ENCODE data around the gene CTSD. TPM values are rescaled to one million over a fixed set of nuclear protein-coding genes. Genes with fewer than 3 reads are reported as not detected.

CTSD gene
- polyA plus RNA-seq, 1 experiment = 206 TPM

DNA sequence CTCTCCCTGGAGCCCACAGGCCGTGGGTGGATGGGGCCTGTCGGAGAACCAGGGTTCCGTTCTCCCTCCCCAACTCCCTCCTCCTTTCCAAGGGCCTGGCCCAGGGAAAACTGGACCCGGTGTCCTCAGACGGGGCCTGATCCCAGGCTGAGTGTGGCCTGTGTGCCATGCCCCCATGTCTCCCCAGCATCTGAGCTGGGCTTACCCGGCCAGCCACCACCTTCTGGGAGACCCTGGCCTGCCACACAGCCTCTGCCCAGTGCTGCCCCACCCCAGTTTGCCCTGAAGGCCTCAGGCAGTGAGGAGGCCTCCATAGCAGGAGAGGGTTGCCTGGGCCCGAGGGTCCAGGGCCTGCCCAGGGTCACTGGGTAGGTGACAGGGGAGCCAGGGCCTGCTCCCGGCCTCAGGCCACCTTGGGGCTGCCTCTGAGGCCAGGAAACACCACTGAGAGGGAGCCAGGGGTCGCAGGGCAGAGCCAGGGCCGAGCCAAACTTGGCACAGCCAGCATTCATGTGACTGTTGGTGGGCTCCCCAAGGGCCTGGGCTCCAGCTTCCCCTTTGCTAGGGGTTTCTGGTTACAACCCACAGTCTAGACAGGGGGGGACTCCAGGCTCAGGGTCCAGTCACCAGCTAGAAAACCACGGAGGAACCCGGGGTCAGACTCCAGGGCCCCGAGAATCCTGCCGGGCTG lies 12.7 kb downstream of the CTSD start:
- POLR2A ChIA-PET = no interaction called here
- peaks cover 5% of the 10 kb centered on the region; the same call in 1 of the 2 replicates for H3K27me3 ChIP-seq (ENCODE audit: control insufficient read depth, insufficient read depth, low read length)
- TF ChIP-seq, protein P1, sequence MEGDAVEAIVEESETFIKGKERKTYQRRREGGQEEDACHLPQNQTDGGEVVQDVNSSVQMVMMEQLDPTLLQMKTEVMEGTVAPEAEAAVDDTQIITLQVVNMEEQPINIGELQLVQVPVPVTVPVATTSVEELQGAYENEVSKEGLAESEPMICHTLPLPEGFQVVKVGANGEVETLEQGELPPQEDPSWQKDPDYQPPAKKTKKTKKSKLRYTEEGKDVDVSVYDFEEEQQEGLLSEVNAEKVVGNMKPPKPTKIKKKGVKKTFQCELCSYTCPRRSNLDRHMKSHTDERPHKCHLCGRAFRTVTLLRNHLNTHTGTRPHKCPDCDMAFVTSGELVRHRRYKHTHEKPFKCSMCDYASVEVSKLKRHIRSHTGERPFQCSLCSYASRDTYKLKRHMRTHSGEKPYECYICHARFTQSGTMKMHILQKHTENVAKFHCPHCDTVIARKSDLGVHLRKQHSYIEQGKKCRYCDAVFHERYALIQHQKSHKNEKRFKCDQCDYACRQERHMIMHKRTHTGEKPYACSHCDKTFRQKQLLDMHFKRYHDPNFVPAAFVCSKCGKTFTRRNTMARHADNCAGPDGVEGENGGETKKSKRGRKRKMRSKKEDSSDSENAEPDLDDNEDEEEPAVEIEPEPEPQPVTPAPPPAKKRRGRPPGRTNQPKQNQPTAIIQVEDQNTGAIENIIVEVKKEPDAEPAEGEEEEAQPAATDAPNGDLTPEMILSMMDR (IDR thresholded peaks at IDR 0.05; ENCODE audit: insufficient read depth, low read depth, low read length) = no peak
- no peak for DNase-seq (ENCODE audit: low read depth)
- no peak overlapping the region for H3K4me3 ChIP-seq (ENCODE audit: low read depth, low read length)
- H3K36me3 ChIP-seq (ENCODE audit: control insufficient read depth, insufficient read depth, low read length) = peaks cover 9% of the 10 kb centered on the region
- CTCF ChIA-PET = interaction anchor here (0.8 to 2.0 kb wide), 3 partner anchors 57 to 82 kb away, joined by 3 to 6 read pairs (median 3); no protein-coding TSS in a partner anchor

DNA sequence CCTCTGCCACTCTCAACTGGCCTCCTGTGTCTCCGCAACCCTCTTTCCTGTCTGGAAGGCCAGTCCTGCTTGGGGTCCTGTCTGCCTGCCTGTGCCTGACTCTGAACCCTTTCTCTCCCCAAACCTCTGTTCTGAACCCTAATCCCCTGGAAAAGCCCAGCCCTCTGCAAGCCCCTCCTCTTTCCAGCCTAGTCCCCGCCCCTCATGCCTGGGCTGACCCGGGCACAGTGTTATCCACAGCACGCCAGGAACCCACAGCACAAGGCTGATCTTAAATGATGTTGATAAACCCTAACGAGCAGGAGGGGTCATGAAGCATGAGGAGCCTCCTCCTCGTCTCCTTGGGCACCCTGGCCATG lies 13.3 kb downstream of the CTSD start, which contains the start of gene IFITM10:
TSS of gene IFITM10 (minus strand) at position 115 of the 359 bp plus-strand sequence. CDS start 153 bp downstream, outside the sequence.
- ChIA-PET CTCF (interaction anchor here (0.8 to 1.2 kb wide), 3 partner anchors 56 to 82 kb away, joined by 3 read pairs; no protein-coding TSS in a partner anchor), POLR2A (interaction anchor here (0.6 kb wide), 1 partner anchor 33 kb away, joined by 3 read pairs; no protein-coding TSS in a partner anchor)
- H3K36me3 ChIP-seq (ENCODE audit: control insufficient read depth, insufficient read depth, low read length) = peaks cover 6% of the 10 kb centered on the region
- DNase-seq (ENCODE audit: low read depth) = no peak
- TF ChIP-seq, protein P1 (IDR thresholded peaks at IDR 0.05; ENCODE audit: insufficient read depth, low read depth, low read length) = no peak
- H3K4me3 ChIP-seq (ENCODE audit: low read depth, low read length) = no peak within 1 kb of the TSS
- peaks cover 5% of the 10 kb centered on the region; the same call in 1 of the 2 replicates for H3K27me3 ChIP-seq (ENCODE audit: control insufficient read depth, insufficient read depth, low read length)

DNA sequence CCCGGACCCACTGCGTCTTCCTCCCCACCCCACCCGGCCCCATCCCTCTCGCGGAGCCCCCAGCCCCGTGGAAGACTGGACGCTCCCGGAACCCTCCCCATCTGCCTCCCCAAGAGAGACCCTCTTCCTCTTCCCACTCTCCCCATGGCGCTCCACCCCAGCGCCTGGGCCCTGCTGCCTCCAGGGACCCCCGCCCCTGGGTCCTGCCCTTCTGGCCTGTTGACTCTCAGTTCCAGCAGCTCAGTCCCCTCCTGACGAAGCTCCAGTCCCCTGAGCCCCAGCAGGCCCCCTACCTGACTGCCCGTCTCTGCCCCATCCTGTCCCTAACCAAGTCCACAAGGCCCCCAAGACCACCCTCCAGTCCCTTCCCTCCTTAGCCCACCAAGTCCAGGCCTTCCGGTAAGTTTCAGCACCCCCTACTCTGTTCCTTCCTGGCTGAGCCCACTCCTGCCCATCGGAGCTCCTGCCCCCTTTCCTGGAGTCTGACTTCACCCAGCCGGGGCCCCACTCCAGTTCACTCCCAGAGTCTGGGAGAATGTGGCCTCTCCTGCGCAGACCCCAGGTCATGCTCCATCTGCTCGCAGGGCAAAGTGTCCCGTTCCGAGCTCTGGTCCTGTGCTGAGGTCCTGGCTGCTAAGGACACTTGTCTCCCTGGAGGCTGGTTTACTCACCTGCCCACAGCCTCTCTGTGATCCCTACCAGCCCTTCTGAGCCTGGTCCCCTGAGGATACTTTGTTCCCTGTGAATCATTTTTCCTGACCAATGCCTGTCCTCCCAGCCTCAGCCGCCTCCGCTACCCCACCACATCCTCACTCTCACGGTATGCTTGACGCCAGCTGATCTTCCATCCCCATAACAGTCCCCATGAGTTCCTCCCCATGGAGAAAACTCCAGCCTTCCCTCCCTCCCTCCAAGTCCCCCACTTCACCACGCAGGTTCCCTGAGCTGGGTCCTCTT lies 14.1 kb downstream of the CTSD start:
- ChIA-PET POLR2A (interaction anchor here (0.6 kb wide), 1 partner anchor 32 kb away, joined by 3 read pairs; no protein-coding TSS in a partner anchor), CTCF (interaction anchor here (0.6 to 1.2 kb wide), 4 partner anchors 55 to 161 kb away, joined by 3 read pairs; no protein-coding TSS in a partner anchor)
- Histone ChIP-seq H3K36me3 (ENCODE audit: control insufficient read depth, insufficient read depth, low read length) (peaks cover 3% of the 10 kb centered on the region; the same call in 1 of the 2 replicates), H3K27me3 (ENCODE audit: control insufficient read depth, insufficient read depth, low read length) (peaks cover 5% of the 10 kb centered on the region; the same call in 1 of the 2 replicates), H3K4me3 (ENCODE audit: low read depth, low read length) (no peak overlapping the region)
- peak; percentile 43 for DNase-seq (ENCODE audit: low read depth)
- TF ChIP-seq, protein P1 (IDR thresholded peaks at IDR 0.05; ENCODE audit: insufficient read depth, low read depth, low read length) = no peak

DNA sequence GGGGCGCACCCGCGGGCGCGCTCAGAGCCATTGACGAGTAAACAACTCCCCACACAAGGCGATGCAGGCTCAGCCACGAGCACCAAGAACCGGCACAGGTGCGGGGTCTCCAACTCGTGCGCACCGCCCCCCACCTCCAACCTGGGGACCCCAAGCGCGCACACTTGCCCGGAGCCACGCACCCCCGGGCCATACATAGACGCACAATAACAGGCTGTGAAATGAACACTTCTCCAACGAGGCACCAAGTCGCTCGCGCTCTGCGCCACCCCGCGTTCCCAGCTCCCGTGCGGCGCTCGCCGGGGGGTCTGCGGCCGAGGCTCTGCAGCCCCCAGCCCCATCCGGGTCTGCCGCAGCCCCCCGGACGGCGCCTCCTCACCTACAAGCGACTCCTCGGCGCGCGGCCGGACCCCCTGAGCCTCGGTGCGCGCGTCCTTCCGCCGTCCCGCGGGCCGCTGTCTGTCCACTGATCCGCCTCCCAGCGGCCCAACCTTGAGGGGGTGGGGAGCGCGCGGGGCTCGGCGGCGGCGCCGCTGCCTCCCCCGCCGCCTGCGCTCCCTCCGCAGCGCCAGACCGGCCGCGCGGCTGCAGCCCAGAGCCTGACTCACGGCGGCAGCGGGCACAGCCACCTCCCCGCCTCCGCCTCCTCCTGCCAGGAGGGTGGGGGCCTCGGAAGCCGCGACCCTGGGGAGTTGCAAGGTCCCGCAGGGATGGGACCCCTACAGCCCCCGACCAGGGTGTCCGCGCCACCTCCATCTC lies 14.9 kb downstream of the CTSD start:
- TF ChIP-seq, protein P1 (IDR thresholded peaks at IDR 0.05; ENCODE audit: insufficient read depth, low read depth, low read length) = no peak
- no peak for DNase-seq (ENCODE audit: low read depth)
- peaks cover 6% of the 10 kb centered on the region; the same call in 1 of the 2 replicates for H3K27me3 ChIP-seq (ENCODE audit: control insufficient read depth, insufficient read depth, low read length)
- POLR2A ChIA-PET = no interaction called here
- peaks cover 3% of the 10 kb centered on the region; the same call in 1 of the 2 replicates for H3K36me3 ChIP-seq (ENCODE audit: control insufficient read depth, insufficient read depth, low read length)
- peak overlapping the region; percentile 24; the same call in 1 of the 2 replicates for H3K4me3 ChIP-seq (ENCODE audit: low read depth, low read length)
- CTCF ChIA-PET = no interaction called here
